Activated effector memory CD4-positive, alpha-beta T cell treated with Interleukin-2 at 50 U/mL for 16 hours (primary cell): ENCODE measurements around the gene CTXND2.
"Not testable (repeated sequence)": the region's sequence is repeated elsewhere in the genome, so short reads cannot be mapped to it uniquely, and the experiment has no call there.

Experiments used
- DNase-seq: peaks from one replicate; pipeline ENCODE4 v3.0.0-alpha.2; 2020

The CTXND2 gene

GRCh38 chr1:150893336-150893913, 6.5 kb downstream of the CTXND2 start:
- no peak for DNase-seq

GRCh38 chr1:150895618-150896017, 8.7 kb downstream of the CTXND2 start:
- DNase-seq = no peak

GRCh38 chr1:150899795-150900194, 12.9 kb downstream of the CTXND2 start:
- DNase-seq = not testable (repeated sequence)

GRCh38 chr1:150902346-150902745, 15.4 kb downstream of the CTXND2 start:
- no peak for DNase-seq

- DNase-seq = no peak
Observed at GRCh38 chr1:150902751-150903150, 15.8 kb downstream of the CTXND2 start.

- DNase-seq = no peak
Observed at GRCh38 chr1:150905301-150905700, 18.4 kb downstream of the CTXND2 start.

- DNase-seq = no peak
Observed at GRCh38 chr1:150906329-150906728, 19.4 kb downstream of the CTXND2 start.

- DNase-seq = no peak
Observed at GRCh38 chr1:150906813-150907212, 19.9 kb downstream of the CTXND2 start.

- no peak for DNase-seq
Observed at GRCh38 chr1:150909585-150910180, 22.7 kb downstream of the CTXND2 start.

- DNase-seq = no peak
Observed at GRCh38 chr1:150912623-150913022, 25.7 kb downstream of the CTXND2 start.

- no peak for DNase-seq
Observed at GRCh38 chr1:150917387-150917786, 30.5 kb downstream of the CTXND2 start.

- peak; percentile 53 for DNase-seq
Observed at GRCh38 chr1:150922519-150922975, 35.6 kb downstream of the CTXND2 start.

GRCh38 chr1:150925080-150925479, 38.1 kb downstream of the CTXND2 start:
- DNase-seq = no peak

- peak; percentile 84 for DNase-seq
Observed at GRCh38 chr1:150926097-150926741, 39.3 kb downstream of the CTXND2 start, which contains the start of gene SETDB1. Gene SETDB1 (plus strand): TSS chr1:150926363. CDS start chr1:150927715, 1,352 bp downstream.

GRCh38 chr1:150927624-150928023, 40.7 kb downstream of the CTXND2 start:
- DNase-seq = no peak

GRCh38 chr1:150928286-150928685, 41.4 kb downstream of the CTXND2 start:
- no peak for DNase-seq

- DNase-seq = not testable (repeated sequence)
Observed at GRCh38 chr1:150928775-150929174, 41.8 kb downstream of the CTXND2 start.

GRCh38 chr1:150931773-150932172, 44.8 kb downstream of the CTXND2 start:
- no peak for DNase-seq

GRCh38 chr1:150944856-150945255, 57.9 kb downstream of the CTXND2 start:
- DNase-seq = no peak

- DNase-seq = no peak
Observed at GRCh38 chr1:150954708-150955107, 67.8 kb downstream of the CTXND2 start.

- no peak for DNase-seq
Observed at GRCh38 chr1:150955280-150955679, 68.3 kb downstream of the CTXND2 start.

GRCh38 chr1:150957666-150958065, 70.7 kb downstream of the CTXND2 start:
- no peak for DNase-seq

GRCh38 chr1:150960646-150961045, 73.7 kb downstream of the CTXND2 start:
- DNase-seq = no peak

GRCh38 chr1:150961756-150962155, 74.8 kb downstream of the CTXND2 start:
- no peak for DNase-seq
